Right atrium auricular region (tissue), 2 donors: Measurements from ENCODE around the gene MS4A10. TPM values are rescaled to one million over a fixed set of nuclear protein-coding genes. Genes with fewer than 3 reads are reported as not detected.

Experiments used
- DNase-seq: peaks from one replicate; pipeline ENCODE4 v3.0.0-alpha.2; 2019; ENCODE audit warnings: low spot score
- H3K27ac ChIP-seq, 2 donors: fragments of 200-600 bp; sonication (generic); 1 replicate in 1 of 2; 2 replicates in 1 of 2; pipeline ENCODE4 v1.5.1; 2016 to 2019
- H3K27me3 ChIP-seq, 2 donors: fragments of 200-600 bp; sonication (generic); one replicate each; pipeline versions ENCODE4 v1.5.1 to v1.6.0; 2017 to 2019
- H3K36me3 ChIP-seq: fragments of 200-600 bp; sonication (generic); one replicate; pipeline ENCODE4 v1.5.1; 2016
- H3K4me1 ChIP-seq, 2 donors: fragments of 200-600 bp; sonication (generic); one replicate each; pipeline versions ENCODE4 v1.5.1 to v1.6.0; 2017 to 2019
- H3K4me3 ChIP-seq, 2 donors: fragments of 200-600 bp; sonication (generic); 1 replicate in 1 of 2; 2 replicates in 1 of 2; pipeline ENCODE4 v1.5.1; 2017 to 2019; ENCODE audit warnings: mild to moderate bottlenecking in 1 of 2, moderate library complexity in 1 of 2
- H3K9me3 ChIP-seq, 2 donors: fragments of 200-600 bp; sonication (generic); one replicate each; pipeline ENCODE4 v1.5.1; 2019
- CTCF ChIP-seq, 2 donors: fragments of 200-600 bp; sonication (generic); IDR thresholded peaks; one replicate each; pipeline ENCODE4 v1.5.1; 2019; ENCODE audit warnings: antibody characterized with exemption in 2 of 2
- total RNA-seq, 2 donors: library from RNA; depleted of rRNA; stranded (reverse); fragments of >200 nt; gene quantifications; one replicate each; pipeline ENCODE4 v1.1.0, GENCODE V29; 2016

The MS4A10 gene
- total RNA-seq, 2 donors from 2014 or later, result not detected

GRCh38 chr11:60747359-60747873 is 37.7 kb upstream of the MS4A10 start:
- no peaks in the 10 kb centered on the region for H3K4me1 ChIP-seq
- no peak for TF ChIP-seq CTCF (IDR thresholded peaks at IDR 0.05)

GRCh38 chr11:60748225-60748624 is 36.9 kb upstream of the MS4A10 start:
- H3K27me3 ChIP-seq, result no peaks in the 10 kb centered on the region
- TF ChIP-seq CTCF (IDR thresholded peaks at IDR 0.05), result no peak
- H3K36me3 ChIP-seq, result no peaks in the 10 kb centered on the region
- peaks cover 0 to 5% of the 10 kb centered on the region in 2 donors for H3K9me3 ChIP-seq
- H3K4me3 ChIP-seq, result no peak overlapping the region
- DNase-seq, result no peak
- H3K4me1 ChIP-seq, result no peaks in the 10 kb centered on the region
- no peak overlapping the region for H3K27ac ChIP-seq

More at GRCh38 chr11:60747359-60747873, 37.7 kb upstream of the MS4A10 start:
- Histone ChIP-seq H3K9me3 (peaks cover 0 to 7% of the 10 kb centered on the region in 2 donors), H3K36me3 (no peaks in the 10 kb centered on the region), H3K27me3 (no peaks in the 10 kb centered on the region), H3K4me3 (no peak overlapping the region), H3K27ac (no peak overlapping the region)
- no peak for DNase-seq

- no peak for TF ChIP-seq CTCF (IDR thresholded peaks at IDR 0.05)
- Histone ChIP-seq H3K4me3 (no peak overlapping the region), H3K27me3 (no peaks in the 10 kb centered on the region), H3K4me1 (no peaks in the 10 kb centered on the region), H3K36me3 (no peaks in the 10 kb centered on the region), H3K9me3 (peaks cover 0 to 5% of the 10 kb centered on the region in 2 donors), H3K27ac (no peak overlapping the region)
- DNase-seq, result no peak
Observed at GRCh38 chr11:60748821-60749220, 36.3 kb upstream of the MS4A10 start.

GRCh38 chr11:60750911-60751310 is 34.2 kb upstream of the MS4A10 start:
- DNase-seq, result no peak
- Histone ChIP-seq H3K4me1 (no peaks in the 10 kb centered on the region), H3K9me3 (no peaks in the 10 kb centered on the region), H3K36me3 (no peaks in the 10 kb centered on the region), H3K27me3 (no peaks in the 10 kb centered on the region), H3K27ac (no peak overlapping the region), H3K4me3 (no peak overlapping the region)
- TF ChIP-seq CTCF (IDR thresholded peaks at IDR 0.05), result no peak

GRCh38 chr11:60753309-60753708 is 31.8 kb upstream of the MS4A10 start:
- Histone ChIP-seq H3K9me3 (no peaks in the 10 kb centered on the region), H3K4me3 (no peak overlapping the region), H3K4me1 (no peaks in the 10 kb centered on the region), H3K36me3 (no peaks in the 10 kb centered on the region), H3K27ac (no peak overlapping the region), H3K27me3 (no peaks in the 10 kb centered on the region)
- no peak for DNase-seq
- no peak for TF ChIP-seq CTCF (IDR thresholded peaks at IDR 0.05)

GRCh38 chr11:60754887-60755286 is 30.2 kb upstream of the MS4A10 start:
- H3K27ac ChIP-seq, result no peak overlapping the region
- H3K36me3 ChIP-seq, result no peaks in the 10 kb centered on the region
- H3K27me3 ChIP-seq, result no peaks in the 10 kb centered on the region
- no peak for TF ChIP-seq CTCF (IDR thresholded peaks at IDR 0.05)
- DNase-seq, result no peak
- H3K4me3 ChIP-seq, result no peak overlapping the region
- no peaks in the 10 kb centered on the region for H3K9me3 ChIP-seq
- peaks cover 0 to 4% of the 10 kb centered on the region in 2 donors for H3K4me1 ChIP-seq
